GM23248 (cell line): ENCODE data around the gene MINDY1. TPM values are rescaled to one million over a fixed set of nuclear protein-coding genes. Genes with fewer than 3 reads are reported as not detected.

ENCODE experiments used
- DNase-seq: peaks from one replicate; pipeline ENCODE4 v3.0.0-alpha.2; 2015
- H2AFZ ChIP-seq: fragments of 200-600 bp; sonication (generic); 2 replicates; pipeline ENCODE4 v1.6.1; 2016; ENCODE audit warnings: antibody characterized with exemption
- H3F3A ChIP-seq: fragments of 200-600 bp; sonication (generic); 2 replicates; pipeline ENCODE4 v1.6.1; 2016; ENCODE audit warnings: mild to moderate bottlenecking, antibody characterized with exemption, mixed run types; ENCODE audit not compliant: insufficient read depth
- H3K27ac ChIP-seq: fragments of 200-600 bp; sonication (generic); 2 replicates; pipeline ENCODE4 v1.5.1; 2016; ENCODE audit warnings: mild to moderate bottlenecking
- H3K27me3 ChIP-seq: fragments of 200-600 bp; sonication (generic); replicated peaks from 2 replicates; pipeline ENCODE4 v1.6.1; 2016; ENCODE audit warnings: mild to moderate bottlenecking; ENCODE audit not compliant: insufficient read depth
- H3K36me3 ChIP-seq: fragments of 200-600 bp; sonication (generic); 2 replicates; pipeline ENCODE4 v1.6.1; 2016; ENCODE audit warnings: low read depth, mild to moderate bottlenecking
- H3K4me1 ChIP-seq: fragments of 200-600 bp; sonication (generic); 2 replicates; pipeline ENCODE4 v1.6.1; 2016; ENCODE audit warnings: mild to moderate bottlenecking; ENCODE audit not compliant: insufficient read depth
- H3K4me2 ChIP-seq: fragments of 200-600 bp; sonication (generic); one replicate; pipeline ENCODE4 v1.6.1; 2016; ENCODE audit warnings: mild to moderate bottlenecking; ENCODE audit not compliant: unreplicated experiment
- H3K4me3 ChIP-seq: fragments of 200-600 bp; sonication (generic); 2 replicates; pipeline ENCODE4 v1.5.1; 2016; ENCODE audit warnings: mild to moderate bottlenecking
- H3K79me2 ChIP-seq: fragments of 200-600 bp; sonication (generic); 2 replicates; pipeline ENCODE4 v1.6.1; 2016; ENCODE audit warnings: mild to moderate bottlenecking; ENCODE audit not compliant: insufficient read depth
- H3K9ac ChIP-seq: fragments of 200-600 bp; sonication (generic); 2 replicates; pipeline ENCODE4 v1.6.1; 2016; ENCODE audit warnings: mild to moderate bottlenecking
- H3K9me2 ChIP-seq: fragments of 200-600 bp; sonication (generic); 2 replicates; pipeline ENCODE4 v1.6.1; 2016; ENCODE audit warnings: mixed run types, mild to moderate bottlenecking, moderate library complexity; ENCODE audit not compliant: insufficient read depth
- H3K9me3 ChIP-seq: fragments of 200-600 bp; sonication (generic); one replicate; pipeline ENCODE4 v1.6.1; 2017; ENCODE audit warnings: low read depth
- H4K20me1 ChIP-seq: fragments of 200-600 bp; sonication (generic); 2 replicates; pipeline ENCODE4 v1.6.0; 2016; ENCODE audit not compliant: insufficient read depth
- EZH2 ChIP-seq: fragments of 200-600 bp; sonication (generic); IDR thresholded peaks from 2 replicates; pipeline ENCODE4 v1.6.1; 2018; ENCODE audit warnings: antibody characterized with exemption, mild to moderate bottlenecking; ENCODE audit not compliant: insufficient read depth, poor library complexity, severe bottlenecking
- EZH2phosphoT487 ChIP-seq: fragments of 200-600 bp; sonication (generic); IDR thresholded peaks from 2 replicates; pipeline ENCODE4 v1.6.1; 2018; ENCODE audit warnings: antibody characterized with exemption, moderate library complexity, mild to moderate bottlenecking, low read depth; ENCODE audit not compliant: insufficient read depth
- WGBS, 2 experiments: methylation state at CpG; one replicate each; pipeline ENCODE4 v1.1.6; 2015 to 2017; ENCODE audit warnings: low lambda C conversion rate in 2 of 2, low coverage in 1 of 2; ENCODE audit errors: missing lambda C conversion rate in 2 of 2; 5-methylcytosine and 5-hydroxymethylcytosine counted together
- in situ Hi-C: fragments of 300-500 bp; cut with MboI; formaldehyde crosslinking; loops from 2 replicates; pipeline ENCODE4 v1.15.0; 2020
- polyA plus RNA-seq: library from polyadenylated mRNA; unstranded; fragments of >200 nt; fragmentation: Nextera tagmentation; extraction: Ambion mirVana; gene quantifications from 2 replicates; pipeline ENCODE4 v1.2.1, GENCODE V29; 2016
- small RNA-seq: library from RNA; depleted of rRNA; stranded (forward); fragments of <200 nt; gene quantifications from one replicate; pipeline ENCODE3, GENCODE V24; 2014; ENCODE audit warnings: low read depth, low replicate concordance
- total RNA-seq: library from RNA; depleted of rRNA; stranded (reverse); fragments of >200 nt; shearing (Covaris generic); gene quantifications from 2 replicates; pipeline ENCODE4 v1.2.3, GENCODE V29; 2014; rRNA removed

The MINDY1 gene
- total and polyA plus RNA-seq, 2 experiments from 2014 or later, result 4.6 to 9.1 TPM

DNA sequence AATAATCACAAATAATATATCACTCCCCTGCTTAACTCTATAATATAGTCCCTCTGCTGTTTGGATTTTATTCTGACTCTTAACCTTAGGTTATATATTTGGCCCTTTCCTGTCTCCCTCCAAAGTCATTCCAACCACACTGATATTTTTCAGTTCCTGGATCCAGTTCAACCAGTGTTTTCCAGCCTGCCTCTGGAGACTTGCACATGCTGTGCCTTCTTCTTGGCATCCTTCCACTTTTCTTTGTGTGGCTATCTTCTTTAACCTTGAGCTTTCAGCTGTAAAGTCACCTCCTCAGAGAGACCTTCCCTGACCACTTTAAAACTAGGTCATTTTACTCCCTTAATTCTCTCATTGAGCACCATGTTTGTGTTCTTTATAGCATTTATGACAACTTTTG lies 51.4 kb downstream of the MINDY1 start:
- Histone ChIP-seq H2AFZ (no peak overlapping the region), H3K27ac (no peak overlapping the region), H3K9ac (no peak overlapping the region), H3K4me1 (no peaks in the 10 kb centered on the region), H3K9me3 (no peaks in the 10 kb centered on the region), H4K20me1 (no peaks in the 10 kb centered on the region), H3K36me3 (peaks cover 41% of the 10 kb centered on the region), H3K9me2 (no peaks in the 10 kb centered on the region), H3F3A (no peaks in the 10 kb centered on the region), H3K4me3 (no peak overlapping the region), H3K79me2 (no peaks in the 10 kb centered on the region), H3K27me3 (no peaks in the 10 kb centered on the region), H3K4me2 (no peak overlapping the region)
- TF ChIP-seq EZH2phosphoT487 (no peak), EZH2 (no peak)
- no peak for DNase-seq
- in situ Hi-C loops, result no loop called here

DNA sequence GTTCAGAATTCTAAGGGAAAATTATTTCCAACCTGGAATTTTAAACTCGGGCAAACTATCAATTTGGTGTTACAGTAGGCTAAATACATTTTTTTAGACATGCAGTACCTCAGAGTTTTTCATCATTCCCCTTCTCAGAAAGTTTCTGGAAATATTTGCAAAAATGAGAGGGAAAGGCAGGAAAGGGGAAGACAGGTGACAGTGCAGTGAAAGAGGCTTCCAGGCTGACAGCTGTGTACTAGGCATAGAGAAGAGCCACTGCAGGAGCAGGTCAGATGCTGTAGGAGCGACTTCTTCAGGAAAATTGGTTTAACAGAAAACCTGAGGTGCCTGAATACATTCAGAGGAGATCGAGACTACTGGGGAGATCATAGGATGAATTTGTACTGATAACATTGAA lies 52.0 kb downstream of the MINDY1 start:
- Histone ChIP-seq H3K4me3 (no peak overlapping the region), H3K9me2 (no peaks in the 10 kb centered on the region)
- DNase-seq, result no peak

More for the DNA sequence above, 52.0 kb downstream of the MINDY1 start:
- TF ChIP-seq EZH2 (no peak), EZH2phosphoT487 (no peak)
- H3K27ac ChIP-seq, result no peak overlapping the region
- no peaks in the 10 kb centered on the region for H3K4me1 ChIP-seq
- H3K9ac ChIP-seq, result no peak overlapping the region
- no peak overlapping the region for H3K4me2 ChIP-seq
- no peaks in the 10 kb centered on the region for H4K20me1 ChIP-seq
- no peaks in the 10 kb centered on the region for H3K79me2 ChIP-seq
- H3K27me3 ChIP-seq, result no peaks in the 10 kb centered on the region
- 94 to 98% methylated on average over 3 of the region's 3 CpGs for WGBS, 2 experiments
- no peaks in the 10 kb centered on the region for H3K9me3 ChIP-seq
- no peak overlapping the region for H2AFZ ChIP-seq
- H3K36me3 ChIP-seq, result peaks cover 37% of the 10 kb centered on the region
- in situ Hi-C loops, result no loop called here
- H3F3A ChIP-seq, result no peaks in the 10 kb centered on the region

Small RNA genes lying within 50 kb of the gene (small RNA-seq; reads per million reads assigned to genes)
- not detected for gene RNU6-884P

Other genes with a start within 250 kb of the MINDY1 start
- 0.38 and 2.5 TPM in 2 replicates for gene CTSS, start 241.1 kb downstream of the MINDY1 start, total RNA-seq
- gene CTSS, start 241.1 kb downstream of the MINDY1 start, polyA plus RNA-seq, result 0.23 and 1.0 TPM in 2 replicates
- gene CTSK, start 198.6 kb downstream of the MINDY1 start, total RNA-seq, result 90.9 and 101 TPM in 2 replicates
- 81.4 and 92.1 TPM in 2 replicates for gene CTSK, start 198.6 kb downstream of the MINDY1 start, polyA plus RNA-seq
- 31.0 and 34.7 TPM in 2 replicates for gene ARNT, start 130.3 kb downstream of the MINDY1 start, total RNA-seq
- gene ARNT, start 130.3 kb downstream of the MINDY1 start, polyA plus RNA-seq, result 30.9 and 32.8 TPM in 2 replicates
- gene CTXND2, start 119.8 kb downstream of the MINDY1 start, total RNA-seq, result not detected in 2 replicates
- not detected in 2 replicates for gene CTXND2, start 119.8 kb downstream of the MINDY1 start, polyA plus RNA-seq
- gene SETDB1, start 80.5 kb downstream of the MINDY1 start, total RNA-seq, result 21.4 and 30.2 TPM in 2 replicates
- 9.7 and 10.2 TPM in 2 replicates for gene SETDB1, start 80.5 kb downstream of the MINDY1 start, polyA plus RNA-seq
- 124 and 148 TPM in 2 replicates for gene CERS2, start 32.1 kb downstream of the MINDY1 start, total RNA-seq
- gene CERS2, start 32.1 kb downstream of the MINDY1 start, polyA plus RNA-seq, result 201 and 202 TPM in 2 replicates
- not detected in 2 replicates for gene ANXA9, start 24.6 kb downstream of the MINDY1 start, total RNA-seq
- gene ANXA9, start 24.6 kb downstream of the MINDY1 start, polyA plus RNA-seq, result 0.16 and 0.26 TPM in 2 replicates
- 7.2 and 10.5 TPM in 2 replicates for gene PRUNE1, start 1.5 kb upstream of the MINDY1 start, total RNA-seq
- gene PRUNE1, start 1.5 kb upstream of the MINDY1 start, polyA plus RNA-seq, result 9.0 and 10.8 TPM in 2 replicates
- not detected in 2 replicates for gene BNIPL, start 29.7 kb upstream of the MINDY1 start, total RNA-seq
- 0.09 TPM in 1 of 2 replicates, not detected in the other for gene BNIPL, start 29.7 kb upstream of the MINDY1 start, polyA plus RNA-seq
- 1.0 and 2.8 TPM in 2 replicates for gene C1orf56, start 40.8 kb upstream of the MINDY1 start, total RNA-seq
- gene C1orf56, start 40.8 kb upstream of the MINDY1 start, polyA plus RNA-seq, result 15.8 and 17.7 TPM in 2 replicates
- 52.2 and 63.2 TPM in 2 replicates for gene CDC42SE1, start 52.7 kb upstream of the MINDY1 start, total RNA-seq
- gene CDC42SE1, start 52.7 kb upstream of the MINDY1 start, polyA plus RNA-seq, result 17.3 and 18.2 TPM in 2 replicates
- 1.9 and 3.7 TPM in 2 replicates for gene MLLT11, start 53.5 kb upstream of the MINDY1 start, total RNA-seq
- 7.3 and 7.7 TPM in 2 replicates for gene MLLT11, start 53.5 kb upstream of the MINDY1 start, polyA plus RNA-seq
- 14.7 and 14.9 TPM in 2 replicates for gene GABPB2, start 63.9 kb upstream of the MINDY1 start, total RNA-seq
- gene GABPB2, start 63.9 kb upstream of the MINDY1 start, polyA plus RNA-seq, result 7.4 and 8.4 TPM in 2 replicates
- 1.4 and 3.8 TPM in 2 replicates for gene SEMA6C, start 139.7 kb upstream of the MINDY1 start, total RNA-seq
- 0.58 and 1.1 TPM in 2 replicates for gene SEMA6C, start 139.7 kb upstream of the MINDY1 start, polyA plus RNA-seq
- gene TNFAIP8L2, start 149.7 kb upstream of the MINDY1 start, total RNA-seq, result not detected in 2 replicates
- gene TNFAIP8L2, start 149.7 kb upstream of the MINDY1 start, polyA plus RNA-seq, result not detected in 2 replicates
- 7.1 and 11.5 TPM in 2 replicates for gene LYSMD1, start 159.0 kb upstream of the MINDY1 start, total RNA-seq
- gene LYSMD1, start 159.0 kb upstream of the MINDY1 start, polyA plus RNA-seq, result 3.4 and 4.4 TPM in 2 replicates
- 27.7 and 35.2 TPM in 2 replicates for gene SCNM1, start 159.2 kb upstream of the MINDY1 start, total RNA-seq
- gene SCNM1, start 159.2 kb upstream of the MINDY1 start, polyA plus RNA-seq, result 73.3 and 77.4 TPM in 2 replicates
- gene TMOD4, start 169.1 kb upstream of the MINDY1 start, total RNA-seq, result not detected in 2 replicates
- 0.24 TPM in 1 of 2 replicates, not detected in the other for gene TMOD4, start 169.1 kb upstream of the MINDY1 start, polyA plus RNA-seq
- gene VPS72, start 183.3 kb upstream of the MINDY1 start, total RNA-seq, result 41.9 and 45.0 TPM in 2 replicates
- gene VPS72, start 183.3 kb upstream of the MINDY1 start, polyA plus RNA-seq, result 45.0 and 46.5 TPM in 2 replicates
- 53.5 and 62.8 TPM in 2 replicates for gene PIP5K1A, start 191.7 kb upstream of the MINDY1 start, total RNA-seq
- 33.9 and 35.1 TPM in 2 replicates for gene PIP5K1A, start 191.7 kb upstream of the MINDY1 start, polyA plus RNA-seq
- gene PSMD4, start 247.8 kb upstream of the MINDY1 start, total RNA-seq, result 130 and 164 TPM in 2 replicates
- 166 and 175 TPM in 2 replicates for gene PSMD4, start 247.8 kb upstream of the MINDY1 start, polyA plus RNA-seq